ENCODE data around the gene SH3RF3. TPM values are rescaled to one million over a fixed set of nuclear protein-coding genes. Genes with fewer than 3 reads are reported as not detected.

SH3RF3 gene
- total RNA-seq, 6 donors from 2014 or later: 4.1 to 21.0 (median 8.0) TPM

DNA sequence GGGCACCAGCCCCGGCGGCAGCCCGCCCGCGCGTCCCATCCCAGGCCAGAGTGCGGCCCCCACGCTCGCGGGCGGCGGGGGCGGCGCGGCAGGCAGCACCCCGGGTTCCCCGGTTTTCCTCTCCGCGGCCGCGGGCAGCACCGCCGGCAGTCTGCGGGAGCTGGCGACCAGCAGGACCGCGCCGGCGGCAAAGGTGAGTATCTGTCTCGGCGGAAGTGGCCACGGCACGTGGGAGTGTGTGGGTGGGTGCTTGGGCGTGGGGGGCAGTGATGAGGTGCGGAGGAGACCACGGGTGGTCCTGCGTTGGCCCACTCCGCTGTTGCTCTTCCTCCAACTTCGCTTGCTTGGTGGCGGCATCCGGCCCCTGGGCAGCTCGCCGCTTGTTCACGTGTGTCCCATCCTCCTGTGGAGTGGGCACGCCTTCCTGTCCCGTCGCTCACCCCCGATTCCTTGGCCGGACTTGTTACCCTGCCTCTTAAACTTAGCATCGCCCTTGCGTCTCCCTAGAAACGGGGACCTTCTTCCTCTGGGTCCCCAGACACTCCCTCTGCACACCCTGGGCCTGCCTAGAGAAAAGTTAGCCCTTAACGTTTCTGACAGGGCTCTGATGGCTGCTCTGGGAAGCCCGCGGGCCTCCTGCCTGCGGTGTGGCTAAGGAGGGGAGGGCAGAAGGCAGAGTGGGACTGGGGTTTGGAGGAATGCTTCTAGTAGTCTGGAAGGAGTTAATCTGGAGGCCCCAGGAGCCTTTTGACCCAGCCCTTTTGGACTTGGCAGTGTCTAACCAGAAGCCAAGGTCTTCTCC is 1.1 kb downstream of the SH3RF3 start:
- no peak for ATAC-seq (ENCODE audit: low FRiP score in 2 of 2)
- Histone ChIP-seq H3K4me3 (peak overlapping the region; percentile 59 to 75 (median 67)), H3K27ac (peak overlapping the region; percentile 85 to 90 (median 86)), H3K36me3 (no peaks in the 10 kb centered on the region), H3K9me3 (no peaks in the 10 kb centered on the region), H3K4me1 (peaks cover 12 to 43% (median 15%) of the 10 kb centered on the region in 4 donors), H3K27me3 (peaks cover 0 to 10% (median 4%) of the 10 kb centered on the region in 4 donors)
- 18 to 20% methylated on average over 17 to 25 of the region's 56 CpGs for WGBS, 2 donors
- no peak for TF ChIP-seq EP300 (IDR thresholded peaks at IDR 0.05)
- TF ChIP-seq POLR2A (IDR thresholded peaks at IDR 0.05): no peak
- peak; percentile 13 to 31 for TF ChIP-seq POLR2AphosphoS5 (IDR thresholded peaks at IDR 0.05)
- TF ChIP-seq, protein P1, sequence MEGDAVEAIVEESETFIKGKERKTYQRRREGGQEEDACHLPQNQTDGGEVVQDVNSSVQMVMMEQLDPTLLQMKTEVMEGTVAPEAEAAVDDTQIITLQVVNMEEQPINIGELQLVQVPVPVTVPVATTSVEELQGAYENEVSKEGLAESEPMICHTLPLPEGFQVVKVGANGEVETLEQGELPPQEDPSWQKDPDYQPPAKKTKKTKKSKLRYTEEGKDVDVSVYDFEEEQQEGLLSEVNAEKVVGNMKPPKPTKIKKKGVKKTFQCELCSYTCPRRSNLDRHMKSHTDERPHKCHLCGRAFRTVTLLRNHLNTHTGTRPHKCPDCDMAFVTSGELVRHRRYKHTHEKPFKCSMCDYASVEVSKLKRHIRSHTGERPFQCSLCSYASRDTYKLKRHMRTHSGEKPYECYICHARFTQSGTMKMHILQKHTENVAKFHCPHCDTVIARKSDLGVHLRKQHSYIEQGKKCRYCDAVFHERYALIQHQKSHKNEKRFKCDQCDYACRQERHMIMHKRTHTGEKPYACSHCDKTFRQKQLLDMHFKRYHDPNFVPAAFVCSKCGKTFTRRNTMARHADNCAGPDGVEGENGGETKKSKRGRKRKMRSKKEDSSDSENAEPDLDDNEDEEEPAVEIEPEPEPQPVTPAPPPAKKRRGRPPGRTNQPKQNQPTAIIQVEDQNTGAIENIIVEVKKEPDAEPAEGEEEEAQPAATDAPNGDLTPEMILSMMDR (IDR thresholded peaks at IDR 0.05): no peak
- peak in 1 of 2 donors; percentile 85 for DNase-seq

DNA sequence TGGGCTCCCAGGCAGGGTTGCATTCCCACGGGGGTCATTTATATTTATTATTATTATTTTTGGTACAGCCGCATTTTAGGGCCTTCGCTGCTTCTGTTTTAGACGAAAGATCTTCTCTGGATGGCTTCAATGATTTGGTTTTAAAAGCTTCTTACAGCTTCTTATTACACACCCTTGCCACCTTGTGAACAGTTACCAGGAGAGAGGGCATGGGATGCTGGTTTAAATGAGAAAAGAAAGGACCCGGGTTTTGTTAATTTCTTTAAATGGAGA is 1.7 kb downstream of the SH3RF3 start:
- Histone ChIP-seq H3K27me3 (peaks cover 0 to 10% (median 4%) of the 10 kb centered on the region in 4 donors), H3K4me1 (peaks cover 12 to 43% (median 16%) of the 10 kb centered on the region in 4 donors), H3K4me3 (peak overlapping the region; percentile 59 to 75 (median 67)), H3K36me3 (no peaks in the 10 kb centered on the region), H3K27ac (peak overlapping the region in 2 of 4 donors; percentile 86 to 90), H3K9me3 (no peaks in the 10 kb centered on the region)
- no peak for DNase-seq
- no peak for TF ChIP-seq POLR2A (IDR thresholded peaks at IDR 0.05)
- no peak for TF ChIP-seq POLR2AphosphoS5 (IDR thresholded peaks at IDR 0.05)
- no peak for TF ChIP-seq EP300 (IDR thresholded peaks at IDR 0.05)
- TF ChIP-seq, protein P1 (IDR thresholded peaks at IDR 0.05): no peak
- ATAC-seq (ENCODE audit: low FRiP score in 2 of 2): no peak
- WGBS, 2 donors: 62 to 80% methylated on average over 5 of the region's 5 CpGs

DNA sequence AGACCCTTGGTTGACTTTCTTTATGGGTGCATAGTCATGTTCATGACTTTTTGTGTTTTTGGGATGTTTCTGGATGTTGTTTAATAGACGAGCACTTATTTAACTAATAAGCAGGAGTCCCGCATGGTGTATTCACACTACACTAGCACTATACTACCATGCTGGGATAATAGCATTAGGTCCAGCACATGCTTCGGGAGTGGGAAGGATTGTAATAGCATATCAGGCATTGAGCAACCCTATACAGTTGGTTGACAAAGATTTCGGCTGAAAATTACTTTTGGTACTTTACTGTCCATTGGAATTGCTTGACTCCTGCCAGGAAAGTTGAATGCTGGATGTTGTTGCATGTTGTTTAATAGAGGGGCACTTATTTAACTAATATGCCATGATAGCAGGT is 2.8 kb downstream of the SH3RF3 start:
- Histone ChIP-seq H3K4me3 (peak overlapping the region in 1 of 4 donors; percentile 12), H3K4me1 (peaks cover 12 to 43% (median 16%) of the 10 kb centered on the region in 4 donors), H3K36me3 (no peaks in the 10 kb centered on the region), H3K9me3 (no peaks in the 10 kb centered on the region), H3K27me3 (peaks cover 0 to 10% (median 4%) of the 10 kb centered on the region in 4 donors), H3K27ac (no peak overlapping the region)
- no peak for DNase-seq
- ATAC-seq (ENCODE audit: low FRiP score in 2 of 2): no peak
- TF ChIP-seq, protein P1 (IDR thresholded peaks at IDR 0.05): no peak
- TF ChIP-seq EP300 (IDR thresholded peaks at IDR 0.05) (no peak), POLR2AphosphoS5 (IDR thresholded peaks at IDR 0.05) (no peak), POLR2A (IDR thresholded peaks at IDR 0.05) (no peak)
- WGBS, 2 donors: 92 to 95% methylated on average over 4 of the region's 4 CpGs

DNA sequence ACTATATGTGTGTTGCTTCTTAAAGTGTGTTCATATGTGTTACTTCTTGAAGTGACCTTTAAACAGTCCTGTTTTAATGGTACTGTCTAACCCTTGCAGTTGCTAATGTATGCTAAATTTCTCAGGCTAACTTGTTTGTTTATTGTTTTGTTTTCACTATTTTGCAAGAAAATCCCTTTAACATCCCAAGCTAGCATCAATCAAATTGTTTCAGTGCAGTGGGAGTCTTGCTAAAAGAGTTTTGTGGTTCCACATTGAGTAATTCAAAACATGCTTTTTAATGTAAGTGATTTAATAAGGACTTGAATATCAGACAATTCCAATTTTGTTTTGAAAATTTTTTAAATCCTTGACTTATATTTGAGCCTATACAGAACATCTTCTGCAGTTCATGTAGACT is 3.6 kb downstream of the SH3RF3 start:
- no peaks in the 10 kb centered on the region for H3K9me3 ChIP-seq
- peaks cover 10 to 41% (median 15%) of the 10 kb centered on the region in 4 donors for H3K4me1 ChIP-seq
- no peak for TF ChIP-seq POLR2A (IDR thresholded peaks at IDR 0.05)
- DNase-seq: no peak
- no peak overlapping the region for H3K27ac ChIP-seq
- ATAC-seq (ENCODE audit: low FRiP score in 2 of 2): no peak
- H3K4me3 ChIP-seq: no peak overlapping the region
- H3K36me3 ChIP-seq: no peaks in the 10 kb centered on the region
- peaks cover 0 to 10% (median 4%) of the 10 kb centered on the region in 4 donors for H3K27me3 ChIP-seq

DNA sequence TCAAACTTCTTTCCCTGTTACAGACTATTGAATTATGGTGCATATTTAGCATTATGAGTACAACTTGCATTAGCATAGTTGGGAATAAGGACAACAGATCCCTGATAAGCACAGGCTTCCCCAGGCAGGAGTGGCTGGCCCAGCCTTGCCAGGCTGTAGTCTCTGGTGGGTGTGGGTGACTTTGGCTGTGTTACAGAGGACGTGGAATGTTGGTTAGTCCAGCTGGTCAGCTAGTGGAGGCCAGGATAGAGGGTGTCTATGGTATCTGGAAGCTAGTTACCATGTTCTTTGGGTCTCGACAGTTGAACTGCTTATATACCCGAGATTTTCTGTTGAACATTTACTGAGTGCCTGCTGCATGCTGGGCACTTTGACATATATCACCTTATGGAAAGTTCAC is 4.7 kb downstream of the SH3RF3 start:
- no peaks in the 10 kb centered on the region for H3K9me3 ChIP-seq
- TF ChIP-seq POLR2A (IDR thresholded peaks at IDR 0.05) (no peak), EP300 (IDR thresholded peaks at IDR 0.05) (no peak), POLR2AphosphoS5 (IDR thresholded peaks at IDR 0.05) (no peak)
- TF ChIP-seq, protein P1 (IDR thresholded peaks at IDR 0.05): no peak
- H3K4me3 ChIP-seq: no peak overlapping the region
- DNase-seq (no peak), ATAC-seq (ENCODE audit: low FRiP score in 2 of 2) (no peak)
- no peaks in the 10 kb centered on the region for H3K36me3 ChIP-seq
- peaks cover 8 to 30% (median 10%) of the 10 kb centered on the region in 4 donors for H3K4me1 ChIP-seq
- no peak overlapping the region for H3K27ac ChIP-seq
- H3K27me3 ChIP-seq: peaks cover 0 to 10% (median 4%) of the 10 kb centered on the region in 4 donors
- WGBS, 2 donors: 89 to 96% methylated on average over 3 of the region's 3 CpGs

Measured in upper lobe of left lung (tissue), 6 donors.